Ramos (cell line): ENCODE measurements around the gene CCDC188.

Experiments used
- in situ Hi-C: fragments of 300-500 bp; cut with MboI; formaldehyde crosslinking; loops from one replicate; pipeline ENCODE4 v1.14.3; 2022; ENCODE audit warnings: low sequenced_read_pairs; ENCODE audit not compliant: unreplicated experiment

The CCDC188 gene

DNA sequence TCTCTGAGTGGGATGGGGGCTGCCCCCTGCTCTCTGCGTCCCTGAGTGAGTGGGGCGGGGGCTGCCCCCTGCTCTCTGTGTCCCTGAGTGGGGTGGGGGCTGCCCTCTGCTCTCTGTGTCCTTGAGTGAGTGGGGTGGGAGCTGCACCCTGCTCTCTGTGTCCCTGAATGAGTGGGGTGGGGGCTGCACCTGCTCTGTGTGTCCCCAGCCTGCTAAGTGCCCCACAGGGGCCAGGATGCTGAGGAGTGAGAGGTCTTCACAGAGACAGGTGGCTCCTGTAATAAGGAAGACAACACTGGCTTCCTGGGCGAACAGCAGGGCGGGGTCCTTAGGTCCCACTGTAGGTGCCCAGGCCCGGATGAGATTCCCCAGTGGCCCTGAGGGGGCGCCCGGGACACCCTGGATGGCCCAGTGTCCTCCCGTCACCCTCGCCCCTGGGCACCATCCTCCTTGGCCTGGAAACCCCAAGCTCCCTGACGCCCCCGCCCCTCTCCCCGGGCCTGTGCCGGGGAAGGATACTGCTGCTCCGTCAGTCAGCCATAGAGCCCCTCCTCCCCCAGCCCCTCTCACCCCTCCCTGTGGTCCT, 3.8 kb upstream of the CCDC188 start:
- in situ Hi-C loops = loop anchor here (5.0 kb wide), 2 partner anchors 83 to 128 kb away; no protein-coding TSS in a partner anchor

DNA sequence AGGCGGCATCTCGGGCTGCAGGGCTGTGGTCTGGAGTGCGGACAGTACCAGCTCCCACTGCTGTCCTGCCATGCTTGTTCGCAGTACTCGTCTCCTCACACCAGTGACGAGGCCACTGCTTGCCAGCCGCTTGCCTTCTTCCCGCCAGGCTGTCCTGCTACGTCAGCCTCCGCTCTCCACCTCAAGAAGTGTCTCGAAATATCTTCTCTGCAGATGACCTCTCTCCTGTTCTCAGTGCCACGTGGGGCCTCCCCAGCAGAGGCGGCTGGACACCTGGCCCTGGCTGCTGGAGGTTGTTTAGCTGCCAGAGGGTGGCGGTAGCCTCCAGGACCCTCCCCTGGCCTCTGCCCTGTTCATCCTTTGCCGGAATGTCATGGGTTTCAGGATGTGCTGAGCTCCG, 3.1 kb upstream of the CCDC188 start:
- in situ Hi-C loops = no loop called here

DNA sequence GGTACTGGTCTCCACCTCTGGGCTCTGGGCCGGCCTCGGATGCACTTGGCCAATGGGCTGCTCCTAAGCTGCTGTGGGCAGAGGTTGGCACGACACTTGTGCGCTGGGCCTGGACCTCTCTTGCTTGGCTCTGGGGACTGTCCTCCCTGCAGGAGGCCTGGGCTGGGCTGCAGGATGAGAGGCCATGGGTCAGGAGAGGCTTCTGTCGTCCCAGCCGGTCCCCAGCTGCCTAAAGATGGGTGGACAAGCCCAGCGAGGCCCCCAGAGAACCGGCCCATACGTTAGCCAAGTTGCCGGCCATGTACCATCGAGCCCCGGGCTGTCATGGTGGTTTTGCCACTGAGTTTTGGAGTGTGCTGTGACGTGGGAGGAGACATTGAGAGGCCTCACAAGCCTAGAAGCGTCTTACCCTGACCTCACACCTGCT, 1.6 kb upstream of the CCDC188 start:
- in situ Hi-C loops = no loop called here

DNA sequence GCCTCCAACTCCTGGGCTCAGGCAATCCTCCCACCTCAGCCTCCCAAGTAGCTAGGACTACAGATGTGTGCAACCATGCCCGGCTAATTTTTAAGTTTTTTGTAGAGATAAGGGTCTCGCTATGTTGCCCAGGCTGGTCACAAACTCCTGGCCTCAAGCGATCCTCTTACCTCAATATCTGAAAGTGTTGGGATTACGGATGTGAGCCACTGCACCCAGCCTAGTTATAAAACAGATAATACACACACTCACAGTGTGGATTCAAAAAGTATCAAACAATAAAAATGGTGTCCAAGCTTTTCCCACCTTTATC, 377 bp upstream of the CCDC188 start:
- in situ Hi-C loops = no loop called here

DNA sequence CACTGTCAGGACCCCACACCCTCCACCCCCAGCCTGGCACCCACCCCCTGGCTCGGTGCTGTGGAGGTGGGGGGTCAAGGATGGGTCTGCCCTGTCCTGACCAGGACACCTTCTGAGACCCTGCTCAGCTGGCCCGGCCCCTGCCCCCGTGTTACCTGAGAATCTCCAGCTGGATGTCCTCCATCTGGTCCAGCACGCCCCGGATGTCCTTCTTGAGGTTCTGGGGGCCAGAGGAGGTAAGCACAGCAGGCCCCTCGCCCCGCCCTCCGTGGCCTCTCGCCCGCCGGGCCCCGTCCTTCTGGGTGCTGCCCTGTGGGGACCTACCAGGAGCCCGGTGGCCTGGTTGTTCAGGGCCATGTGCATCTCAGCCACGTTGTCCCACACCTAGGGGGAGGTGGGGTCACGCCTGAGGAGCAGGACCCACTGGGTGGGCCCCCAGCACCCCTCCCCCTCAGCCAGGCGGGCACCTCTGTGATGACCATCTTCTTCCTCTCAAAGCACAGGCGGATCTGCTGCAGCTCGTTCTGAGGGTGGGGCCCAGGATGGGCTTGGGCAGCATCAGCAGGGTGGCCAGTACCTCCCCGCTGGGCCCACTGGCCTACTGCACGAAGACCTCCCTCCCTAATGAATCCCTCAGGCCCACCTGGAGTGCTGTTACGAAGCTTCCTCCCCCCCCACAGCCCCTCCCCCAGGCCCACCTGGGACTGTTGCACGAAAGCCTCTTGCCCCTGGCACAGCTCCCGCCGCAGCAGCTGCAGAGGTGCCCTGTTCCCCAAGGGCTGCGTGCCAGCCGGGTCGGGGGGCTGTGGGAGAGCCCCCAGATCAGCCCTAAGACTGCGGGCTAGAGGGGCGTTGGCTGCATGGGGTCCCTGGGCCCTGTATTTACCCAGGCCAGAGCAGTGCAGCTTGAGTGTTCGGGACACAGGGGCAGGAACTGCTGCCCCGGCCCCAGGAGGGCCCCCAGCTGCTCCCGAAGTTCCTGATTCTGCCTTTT, 1.3 kb downstream of the CCDC188 start:
- in situ Hi-C loops = loop anchor here (10.0 kb wide), 1 partner anchor 305 kb away; no protein-coding TSS in a partner anchor

DNA sequence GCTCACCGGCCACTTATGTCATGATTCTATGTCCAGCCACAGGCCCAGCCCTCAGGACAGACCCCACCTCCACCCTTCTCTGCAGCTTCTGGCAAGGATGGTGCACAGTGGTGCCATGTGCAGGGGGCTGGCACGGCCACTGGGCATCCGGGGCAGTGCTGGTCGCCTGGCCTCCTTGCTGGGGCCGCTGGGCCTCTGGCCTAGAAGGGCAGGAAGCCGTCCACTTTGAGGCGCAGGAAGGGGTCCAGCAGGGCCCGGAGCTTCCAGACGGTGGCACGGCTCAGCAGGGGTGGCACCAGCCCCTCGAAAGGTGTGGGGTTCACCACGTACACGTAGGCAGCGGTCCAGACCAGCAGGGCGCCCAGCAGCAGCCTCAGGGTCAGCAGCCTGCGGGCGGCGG, 2.4 kb downstream of the CCDC188 start:
- in situ Hi-C loops = loop anchor here (10.0 kb wide), 1 partner anchor 306 kb away; no protein-coding TSS in a partner anchor

DNA sequence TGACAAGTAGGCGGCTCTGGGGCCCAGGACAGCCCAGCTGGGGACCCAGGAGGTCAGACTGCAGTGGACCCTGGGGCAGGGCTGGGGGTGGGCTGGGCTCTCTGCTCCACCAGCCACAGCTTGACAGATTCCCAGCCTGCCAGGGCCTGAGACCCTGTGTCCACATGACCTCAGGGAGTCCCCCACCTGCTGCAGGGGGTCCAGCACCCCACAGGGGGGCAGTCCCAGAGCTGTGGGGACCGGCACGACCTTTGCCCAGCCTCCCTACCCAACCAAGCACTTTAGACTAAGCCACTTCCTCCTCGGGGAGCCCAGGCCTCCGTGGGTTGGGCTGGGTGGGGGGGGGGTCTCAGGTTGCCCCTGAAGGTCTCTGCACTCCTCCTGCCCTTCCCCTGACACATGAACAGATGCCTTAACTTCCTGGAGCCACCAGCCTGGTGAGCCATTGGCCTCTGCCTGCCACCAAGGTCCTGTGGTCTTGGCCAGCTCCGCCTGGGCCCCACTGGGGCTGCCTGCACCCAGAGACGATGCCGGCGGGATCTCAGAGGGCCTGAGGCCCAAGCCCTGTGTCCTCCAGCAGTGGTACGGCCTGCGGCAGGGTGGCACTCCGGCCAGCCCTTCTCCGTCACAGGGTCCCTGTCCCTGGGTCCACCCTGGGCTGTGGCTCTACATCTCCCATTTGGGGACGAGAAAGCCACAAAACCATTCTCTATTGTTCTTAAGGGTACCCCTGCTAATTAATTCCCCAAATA, 3.4 kb downstream of the CCDC188 start:
- in situ Hi-C loops = loop anchor here (10.0 kb wide), 1 partner anchor 307 kb away; no protein-coding TSS in a partner anchor

DNA sequence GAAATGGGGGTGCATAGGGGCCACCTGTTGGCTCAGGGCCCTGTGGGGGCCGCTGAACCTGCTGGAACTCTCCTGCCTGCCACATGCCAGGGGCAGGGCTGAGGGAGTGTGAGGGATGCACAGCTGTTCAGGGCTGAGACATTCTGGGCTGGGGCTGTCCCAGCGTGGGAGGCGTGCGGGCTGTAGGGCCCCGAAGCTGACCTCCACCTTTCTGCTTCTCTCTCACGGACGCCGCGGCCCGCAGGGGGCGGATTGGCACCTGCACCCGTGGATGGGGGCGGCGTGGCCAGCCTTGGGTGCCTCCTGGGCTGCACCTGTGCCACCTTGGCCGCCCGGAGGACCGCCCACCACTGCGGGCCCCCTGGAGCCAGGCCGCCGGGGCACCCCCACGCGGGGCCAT, 4.1 kb downstream of the CCDC188 start:
- in situ Hi-C loops = loop anchor here (10.0 kb wide), 1 partner anchor 308 kb away; no protein-coding TSS in a partner anchor

DNA sequence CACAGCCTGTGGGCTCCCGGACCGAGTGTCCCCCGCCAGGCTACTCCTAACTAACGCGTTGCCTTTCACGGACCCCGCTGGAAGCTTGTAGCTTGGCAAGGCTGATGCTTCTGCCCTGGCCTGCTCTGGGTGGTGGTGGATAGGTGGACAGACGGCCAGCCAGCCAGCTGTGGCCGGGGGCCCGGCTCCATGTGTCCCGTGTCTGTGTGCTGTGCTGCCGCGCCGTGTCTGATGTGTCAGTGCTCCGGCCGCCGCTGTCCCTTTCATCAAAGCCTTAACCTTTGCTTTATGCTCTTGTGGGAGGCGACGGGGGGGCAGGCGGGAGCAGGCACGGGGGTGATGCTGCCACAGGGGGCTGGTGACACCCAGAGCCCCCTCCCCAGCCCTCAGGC, 5.0 kb downstream of the CCDC188 start:
- in situ Hi-C loops = loop anchor here (10.0 kb wide), 1 partner anchor 309 kb away; no protein-coding TSS in a partner anchor

DNA sequence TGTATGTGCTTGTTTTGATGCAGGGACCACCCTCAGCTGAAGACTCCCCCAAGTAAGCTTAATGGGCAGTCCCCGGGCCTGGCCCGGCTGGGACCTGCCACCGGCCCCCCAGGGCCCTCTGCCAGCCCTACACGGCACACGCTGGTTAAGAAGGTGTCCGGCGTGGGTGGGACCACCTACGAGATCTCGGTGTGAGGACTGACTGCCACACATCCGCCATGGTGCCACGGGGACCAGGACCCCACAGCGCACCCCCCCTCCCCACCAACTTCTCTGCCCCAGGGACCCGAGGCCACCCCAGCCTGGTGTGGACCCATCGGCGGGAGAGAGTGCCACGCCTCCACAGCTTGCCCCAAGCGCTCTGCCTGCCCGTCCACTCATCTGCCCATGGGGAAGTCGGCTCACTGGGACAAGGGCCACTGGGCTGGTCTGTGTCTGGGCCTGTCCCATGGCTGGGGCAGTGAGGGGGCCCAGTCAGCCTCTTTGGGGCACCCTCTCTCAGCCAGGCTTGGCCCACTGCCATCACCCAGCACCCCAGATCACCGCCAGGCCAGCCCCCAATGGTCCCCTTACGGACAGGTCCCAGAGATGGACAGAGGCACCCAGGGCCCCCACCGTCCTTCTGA, 5.5 kb downstream of the CCDC188 start:
- in situ Hi-C loops = loop anchor here (10.0 kb wide), 1 partner anchor 309 kb away; no protein-coding TSS in a partner anchor

DNA sequence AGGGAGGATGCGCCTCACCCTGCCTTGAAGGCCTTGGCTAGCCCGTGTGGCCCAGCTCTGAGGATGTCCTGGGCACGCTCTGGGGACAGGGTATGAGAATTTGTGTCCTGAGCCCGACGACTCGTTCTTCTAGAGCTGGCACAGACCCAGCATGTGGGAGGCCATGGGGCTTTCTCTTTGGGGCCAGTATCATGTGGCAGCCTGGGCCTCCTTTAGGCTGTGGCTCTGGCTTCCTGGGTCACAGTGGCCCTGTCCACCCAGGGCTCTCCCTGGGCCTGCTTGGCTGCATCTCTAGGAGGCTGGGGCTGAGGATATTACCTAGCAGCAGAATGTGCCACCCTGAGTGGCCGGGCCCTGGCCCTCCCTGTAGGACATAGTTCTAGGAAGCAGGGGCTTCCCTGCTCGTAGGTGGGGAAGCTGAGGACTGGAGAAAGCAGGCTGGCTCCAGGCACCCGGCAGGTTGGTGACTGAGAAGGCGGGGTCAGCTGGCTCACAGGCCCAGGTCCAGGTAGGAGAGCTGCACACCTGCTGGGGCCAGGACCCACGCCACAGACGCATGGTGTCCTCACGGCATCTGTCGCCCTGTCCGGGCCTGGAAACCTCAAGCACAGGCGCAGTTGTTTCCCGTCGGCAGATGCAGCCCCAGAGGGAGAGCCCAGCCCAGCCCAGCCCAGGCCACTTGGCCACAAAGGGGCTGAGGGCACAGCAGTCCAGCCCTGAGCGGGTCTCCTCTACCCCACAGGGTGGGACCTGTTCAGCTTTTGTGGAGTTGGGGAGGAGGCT, 6.8 kb downstream of the CCDC188 start:
- in situ Hi-C loops = loop anchor here (10.0 kb wide), 1 partner anchor 311 kb away; no protein-coding TSS in a partner anchor

DNA sequence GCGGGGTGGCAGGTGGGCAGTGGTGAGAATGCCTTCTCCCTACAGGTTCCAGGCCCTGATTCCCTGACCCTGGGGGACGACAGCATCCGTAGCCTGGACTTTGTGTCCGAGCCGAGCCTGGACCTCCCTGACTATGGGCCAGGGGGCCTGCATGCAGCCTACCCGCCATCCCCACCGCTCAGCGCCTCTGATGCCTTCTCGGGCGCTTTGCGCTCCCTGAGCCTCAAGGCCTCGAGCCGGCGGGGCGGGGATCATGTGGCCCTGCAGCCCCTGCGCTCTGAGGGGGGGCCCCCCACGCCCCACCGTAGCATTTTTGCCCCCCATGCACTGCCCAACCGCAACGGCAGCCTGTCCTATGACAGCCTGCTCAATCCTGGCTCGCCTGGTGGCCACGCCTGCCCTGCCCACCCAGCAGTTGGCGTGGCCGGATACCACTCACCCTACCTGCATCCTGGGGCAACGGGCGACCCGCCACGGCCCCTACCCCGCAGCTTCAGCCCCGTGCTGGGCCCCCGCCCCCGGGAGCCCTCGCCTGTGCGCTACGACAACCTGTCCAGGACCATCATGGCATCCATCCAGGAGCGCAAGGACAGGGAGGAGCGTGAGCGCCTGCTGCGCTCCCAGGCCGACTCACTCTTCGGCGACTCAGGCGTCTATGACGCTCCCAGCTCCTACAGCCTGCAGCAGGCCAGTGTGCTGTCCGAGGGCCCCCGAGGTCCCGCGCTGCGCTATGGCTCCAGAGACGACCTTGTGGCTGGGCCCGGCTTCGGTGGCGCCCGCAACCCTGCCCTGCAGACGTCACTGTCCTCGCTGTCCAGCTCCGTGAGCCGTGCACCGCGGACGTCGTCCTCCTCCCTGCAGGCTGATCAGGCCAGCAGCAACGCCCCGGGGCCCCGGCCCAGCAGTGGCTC, 7.9 kb downstream of the CCDC188 start:
- in situ Hi-C loops = loop anchor here (10.0 kb wide), 1 partner anchor 312 kb away; no protein-coding TSS in a partner anchor

DNA sequence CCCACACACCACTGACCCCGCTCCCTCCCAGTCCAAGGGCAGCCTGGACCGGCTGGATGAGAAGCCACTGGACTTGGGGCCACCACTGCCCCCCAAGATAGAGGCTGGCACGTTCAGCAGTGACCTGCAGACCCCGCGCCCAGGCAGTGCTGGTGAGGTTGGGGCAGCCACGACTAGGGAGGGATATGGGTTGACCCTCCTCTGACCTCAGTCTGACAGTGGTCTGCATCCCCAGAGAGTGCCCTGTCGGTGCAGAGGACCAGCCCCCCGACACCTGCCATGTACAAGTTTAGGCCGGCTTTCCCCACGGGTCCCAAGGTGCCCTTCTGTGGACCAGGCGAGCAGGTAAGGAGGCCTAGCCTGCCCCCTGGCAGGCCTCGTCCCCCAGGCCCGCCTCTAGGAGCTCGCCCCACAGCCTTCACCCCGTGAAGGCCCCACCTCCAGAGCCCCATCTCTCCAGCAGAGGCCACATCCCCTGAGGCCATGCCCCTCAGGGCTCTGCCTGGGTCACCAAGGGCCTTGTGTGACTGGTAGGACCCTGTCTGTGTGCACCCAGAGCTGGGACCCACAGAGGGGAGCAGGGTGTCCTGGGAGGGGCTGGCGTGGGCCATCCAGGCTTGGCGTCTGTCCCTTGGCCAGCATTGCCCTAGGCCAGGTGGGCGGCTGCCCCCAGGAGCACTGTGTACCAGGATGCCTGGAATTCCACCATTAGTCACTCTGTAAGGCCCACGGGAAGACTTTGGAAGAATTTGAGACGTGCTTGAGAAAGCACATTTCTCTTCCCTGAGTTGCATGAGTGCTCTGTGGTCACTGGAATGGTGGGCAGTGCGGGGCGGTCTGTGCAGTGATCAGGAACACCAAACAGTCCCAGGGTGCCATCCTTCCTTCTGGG, 9.4 kb downstream of the CCDC188 start:
- in situ Hi-C loops = loop anchor here (10.0 kb wide), 1 partner anchor 313 kb away; no protein-coding TSS in a partner anchor

DNA sequence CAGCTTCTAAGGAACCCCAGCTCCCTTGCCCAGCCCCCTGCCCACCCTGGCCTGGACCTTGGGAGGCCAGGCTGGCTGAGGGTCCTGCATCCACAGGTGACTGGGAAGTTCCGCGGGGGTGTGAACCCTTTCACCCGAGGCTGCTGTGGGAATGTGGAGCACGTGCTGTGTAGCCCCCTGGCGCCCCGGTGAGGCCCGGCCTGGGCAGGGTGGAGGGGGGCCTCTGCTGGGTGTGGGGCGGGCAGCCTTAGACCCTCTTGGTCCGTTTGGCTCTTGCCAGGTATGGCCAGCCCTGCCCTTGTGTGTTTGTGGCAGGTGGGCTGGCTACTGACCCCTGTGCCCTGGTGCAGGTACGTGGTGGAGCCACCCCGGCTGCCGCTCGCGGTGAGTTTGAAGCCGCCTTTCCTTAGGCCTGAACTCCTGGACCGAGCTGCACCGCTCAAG, 10.3 kb downstream of the CCDC188 start:
- in situ Hi-C loops = loop anchor here (10.0 kb wide), 1 partner anchor 314 kb away; no protein-coding TSS in a partner anchor

DNA sequence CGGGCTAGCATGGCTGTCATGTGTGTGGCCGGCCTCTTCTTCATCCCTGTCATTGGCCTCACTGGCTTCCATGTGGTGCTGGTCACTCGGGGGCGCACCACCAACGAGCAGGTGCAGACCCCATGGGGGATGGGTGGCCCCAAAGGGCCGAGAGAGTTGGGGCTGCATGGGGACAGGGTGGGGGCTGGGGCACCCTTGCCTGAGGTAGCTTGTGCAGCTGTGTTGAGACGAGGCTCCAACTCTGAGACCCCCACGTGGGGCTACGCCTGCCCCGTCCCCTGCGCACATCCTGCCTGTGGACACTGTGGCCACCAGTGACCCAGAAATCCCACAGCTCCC, 10.8 kb downstream of the CCDC188 start:
- in situ Hi-C loops = loop anchor here (10.0 kb wide), 1 partner anchor 315 kb away; no protein-coding TSS in a partner anchor

DNA sequence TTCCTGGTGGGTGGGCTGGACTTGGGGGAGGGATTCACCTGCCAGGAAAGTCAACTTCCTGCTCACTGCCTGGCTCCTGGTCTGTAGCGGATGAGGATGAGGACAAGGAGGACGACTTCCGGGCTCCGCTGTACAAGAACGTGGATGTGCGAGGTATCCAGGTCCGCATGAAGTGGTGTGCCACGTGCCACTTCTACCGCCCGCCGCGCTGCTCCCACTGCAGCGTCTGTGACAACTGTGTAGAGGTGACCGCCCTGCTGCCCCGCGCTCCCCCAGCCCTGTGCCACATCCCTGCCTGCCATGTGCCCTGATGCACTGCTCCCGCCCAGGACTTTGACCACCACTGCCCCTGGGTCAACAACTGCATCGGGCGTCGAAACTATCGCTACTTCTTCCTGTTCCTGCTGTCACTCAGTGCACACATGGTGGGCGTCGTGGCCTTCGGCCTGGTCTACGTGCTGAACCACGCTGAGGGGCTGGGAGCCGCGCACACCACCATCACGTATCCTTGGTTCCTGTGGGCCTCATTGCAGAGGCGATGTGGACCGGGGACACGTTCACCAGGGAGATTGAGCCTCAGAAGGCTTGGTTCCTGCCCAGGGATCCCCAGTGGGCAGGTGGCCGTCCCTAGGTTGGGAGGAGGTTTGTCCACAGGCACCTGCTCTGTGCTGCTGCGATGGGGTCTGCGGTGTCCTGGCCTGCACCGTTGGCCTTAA, 11.3 kb downstream of the CCDC188 start:
- in situ Hi-C loops = loop anchor here (10.0 kb wide), 1 partner anchor 315 kb away; no protein-coding TSS in a partner anchor
